Fibroblast of mammary gland (primary cell): Measurements from ENCODE around the gene MRS2.

Experiments
- DNase-seq: peaks from one replicate; pipeline ENCODE4 v3.0.0-alpha.2; 2010; ENCODE audit warnings: low read depth
- H3K4me3 ChIP-seq: 2 replicates; pipeline ENCODE4 v1.5.1; 2011; ENCODE audit warnings: low read depth, mild to moderate bottlenecking, low read length, moderate library complexity; ENCODE audit not compliant: control insufficient read depth
- CTCF ChIP-seq: conservative IDR thresholded peaks from 2 replicates; pipeline ENCODE4 v1.5.1; 2011; ENCODE audit warnings: low read depth, low read length, inconsistent platforms; ENCODE audit not compliant: control insufficient read depth, insufficient read depth

The MRS2 gene

GRCh38 chr6:24430086-24430485 is 27.4 kb downstream of the MRS2 start:
- peak; percentile 2 for TF ChIP-seq CTCF
- peak; percentile 64 for DNase-seq
- no peak overlapping the region for H3K4me3 ChIP-seq

DNA sequence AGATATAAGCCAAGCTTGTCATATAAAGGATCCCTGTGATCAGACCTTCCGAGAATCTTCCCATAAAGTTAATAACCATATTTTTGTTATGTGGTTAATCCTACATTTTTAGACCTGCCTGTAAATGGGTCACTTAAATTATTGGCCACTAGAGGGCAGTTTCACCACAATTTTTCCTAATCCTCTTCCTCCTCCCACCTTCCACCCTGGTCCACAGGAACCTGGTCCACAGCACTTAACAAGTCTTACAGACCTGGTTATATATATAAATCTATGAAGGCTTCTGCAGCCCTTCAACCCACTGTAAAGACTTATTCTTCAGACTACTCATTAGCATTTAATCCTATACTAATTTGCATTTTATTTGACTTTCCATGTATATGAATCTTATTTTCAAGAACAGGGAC is 28.3 kb downstream of the MRS2 start:
- DNase-seq: peak; percentile 64
- H3K4me3 ChIP-seq: no peak overlapping the region
- TF ChIP-seq CTCF: peak; percentile 68

GRCh38 chr6:24432611-24433010 is 29.9 kb downstream of the MRS2 start:
- no peak for TF ChIP-seq CTCF
- DNase-seq: no peak
- H3K4me3 ChIP-seq: no peak overlapping the region

DNA sequence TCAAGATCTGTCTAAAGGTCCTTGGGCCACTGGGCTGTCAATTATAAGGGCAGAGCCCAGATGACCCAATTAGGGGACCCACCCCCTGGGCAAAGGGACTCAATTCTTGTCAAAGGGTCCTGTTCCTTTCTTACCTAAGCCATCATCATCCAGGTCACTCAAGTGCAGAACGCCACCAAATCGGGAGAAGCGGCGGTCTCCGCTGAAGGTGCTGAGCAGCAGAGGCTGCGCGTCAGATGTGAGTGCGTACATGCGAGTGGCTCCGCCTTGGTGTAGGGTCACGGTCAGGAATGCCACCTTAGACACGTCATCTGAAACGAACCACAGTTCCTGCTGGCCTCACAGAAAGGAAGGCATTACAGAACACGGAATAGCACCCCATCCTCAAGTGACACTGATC is 34.2 kb downstream of the MRS2 start:
- no peak for DNase-seq
- no peak overlapping the region for H3K4me3 ChIP-seq
- TF ChIP-seq CTCF: no peak

DNA sequence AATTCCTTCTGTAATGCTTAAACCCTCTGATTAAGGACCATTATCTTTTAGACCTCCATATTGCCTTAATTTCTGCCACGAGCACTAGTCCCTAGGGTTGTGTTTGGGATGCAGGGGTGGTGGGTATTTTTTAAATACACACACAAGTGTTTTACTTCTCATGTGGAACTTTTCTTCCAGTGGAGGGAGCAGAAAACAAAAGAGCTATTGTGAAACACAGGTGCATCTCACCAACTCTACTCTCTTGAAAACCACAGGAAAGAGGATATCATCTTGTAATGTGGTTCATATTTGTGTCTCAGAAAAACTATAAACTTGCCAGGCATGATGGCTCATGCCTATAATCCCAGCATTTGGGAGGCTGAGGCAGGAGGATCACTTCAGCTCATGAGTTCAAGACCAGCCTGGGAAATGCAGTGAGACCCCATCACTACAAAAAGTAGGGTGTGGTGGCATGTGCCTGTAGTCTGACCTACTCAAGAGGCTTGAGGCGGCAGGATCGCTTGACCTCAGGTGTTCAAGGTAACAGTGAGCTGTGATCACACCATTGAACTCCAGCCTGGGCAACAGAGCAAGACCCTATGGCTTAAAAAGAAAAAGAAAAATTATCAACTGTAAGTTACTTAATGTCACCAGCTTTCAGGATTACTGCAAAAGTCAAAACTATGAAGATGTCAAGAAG is 37.3 kb downstream of the MRS2 start:
- TF ChIP-seq CTCF: no peak
- H3K4me3 ChIP-seq: no peak overlapping the region
- no peak for DNase-seq

- no peak for DNase-seq
- H3K4me3 ChIP-seq: no peak overlapping the region
- TF ChIP-seq CTCF: no peak
Measured at GRCh38 chr6:24440897-24441598, 38.3 kb downstream of the MRS2 start.
